Endothelial cell (in vitro differentiated cells): ENCODE measurements around the gene PTGER3. TPM values are rescaled to one million over a fixed set of nuclear protein-coding genes. Genes with fewer than 3 reads are reported as not detected.

Experiments
- DNase-seq: peaks from one replicate; pipeline ENCODE4 v3.0.0; 2021; ENCODE audit warnings: low spot score
- H3K27ac Mint-ChIP-seq: one replicate; pipeline ENCODE4 v1.8.0; 2021; ENCODE audit warnings: mixed read lengths, inconsistent platforms; ENCODE audit not compliant: unreplicated experiment
- H3K27me3 Mint-ChIP-seq: one replicate; pipeline ENCODE4 v1.8.0; 2021; ENCODE audit warnings: mild to moderate bottlenecking, moderate library complexity, mixed read lengths, inconsistent platforms; ENCODE audit not compliant: unreplicated experiment
- H3K36me3 Mint-ChIP-seq: one replicate; pipeline ENCODE4 v1.8.0; 2021; ENCODE audit warnings: mild to moderate bottlenecking, low read depth, mixed read lengths, inconsistent platforms; ENCODE audit not compliant: unreplicated experiment
- H3K4me1 Mint-ChIP-seq: one replicate; pipeline ENCODE4 v1.8.0; 2021; ENCODE audit warnings: mild to moderate bottlenecking, mixed read lengths, inconsistent platforms; ENCODE audit not compliant: unreplicated experiment
- H3K4me3 Mint-ChIP-seq: one replicate; pipeline ENCODE4 v1.8.0; 2021; ENCODE audit warnings: mild to moderate bottlenecking, mixed read lengths, inconsistent platforms; ENCODE audit not compliant: unreplicated experiment
- H3K9me3 Mint-ChIP-seq: one replicate; pipeline ENCODE4 v1.8.0; 2021; ENCODE audit warnings: mixed read lengths, inconsistent platforms; ENCODE audit not compliant: unreplicated experiment
- CTCF ChIP-seq: fragments of 200-600 bp; sonication (generic); IDR thresholded peaks from one replicate; pipeline ENCODE4 v1.5.0; 2021; ENCODE audit warnings: antibody characterized with exemption; ENCODE audit not compliant: unreplicated experiment
- total RNA-seq: library from RNA; stranded (reverse); fragmentation: NEBNext Ultra II Directional; extraction: Animal tissue kit (Norgen Biotek cat#: 25700); gene quantifications from one replicate; pipeline ENCODE4 v1.2.1, GENCODE V29; 2021; ENCODE audit not compliant: unreplicated experiment

The PTGER3 gene
- total RNA-seq, 1 donor from 2014 or later = 6.5 TPM

GRCh38 chr1:71028981-71029380 is 18.6 kb downstream of the PTGER3 start:
- H3K4me3 Mint-ChIP-seq = no peak overlapping the region
- no peaks in the 10 kb centered on the region for H3K4me1 Mint-ChIP-seq
- H3K9me3 Mint-ChIP-seq = no peaks in the 10 kb centered on the region
- no peaks in the 10 kb centered on the region for H3K36me3 Mint-ChIP-seq
- no peak for TF ChIP-seq CTCF
- peaks cover 2% of the 10 kb centered on the region for H3K27me3 Mint-ChIP-seq
- DNase-seq = no peak
- H3K27ac Mint-ChIP-seq = no peak overlapping the region

GRCh38 chr1:71027991-71028390 is 19.6 kb downstream of the PTGER3 start:
- no peaks in the 10 kb centered on the region for H3K36me3 Mint-ChIP-seq
- peaks cover 2% of the 10 kb centered on the region for H3K27me3 Mint-ChIP-seq
- no peaks in the 10 kb centered on the region for H3K9me3 Mint-ChIP-seq
- no peak overlapping the region for H3K4me3 Mint-ChIP-seq
- DNase-seq = no peak
- no peak for TF ChIP-seq CTCF
- H3K4me1 Mint-ChIP-seq = no peaks in the 10 kb centered on the region
- H3K27ac Mint-ChIP-seq = no peak overlapping the region

- DNase-seq = no peak
- Mint-ChIP-seq H3K9me3 (no peaks in the 10 kb centered on the region), H3K4me3 (no peak overlapping the region), H3K27ac (no peak overlapping the region), H3K27me3 (peaks cover 2% of the 10 kb centered on the region), H3K36me3 (no peaks in the 10 kb centered on the region), H3K4me1 (no peaks in the 10 kb centered on the region)
- TF ChIP-seq CTCF = no peak
Measured at GRCh38 chr1:71026093-71026492, 21.5 kb downstream of the PTGER3 start.

- no peak for DNase-seq
- H3K4me3 Mint-ChIP-seq = no peak overlapping the region
- no peaks in the 10 kb centered on the region for H3K9me3 Mint-ChIP-seq
- no peak for TF ChIP-seq CTCF
- peaks cover 2% of the 10 kb centered on the region for H3K27me3 Mint-ChIP-seq
- no peak overlapping the region for H3K27ac Mint-ChIP-seq
- H3K36me3 Mint-ChIP-seq = no peaks in the 10 kb centered on the region
- H3K4me1 Mint-ChIP-seq = no peaks in the 10 kb centered on the region
Measured at GRCh38 chr1:71023515-71023914, 24.1 kb downstream of the PTGER3 start.

GRCh38 chr1:71019233-71019969 is 28.2 kb downstream of the PTGER3 start:
- H3K36me3 Mint-ChIP-seq = no peaks in the 10 kb centered on the region
- H3K4me3 Mint-ChIP-seq = no peak overlapping the region
- H3K27me3 Mint-ChIP-seq = no peaks in the 10 kb centered on the region
- H3K9me3 Mint-ChIP-seq = no peaks in the 10 kb centered on the region
- H3K4me1 Mint-ChIP-seq = peaks cover 3% of the 10 kb centered on the region
- DNase-seq = no peak
- no peak for TF ChIP-seq CTCF
- no peak overlapping the region for H3K27ac Mint-ChIP-seq
